Measurements from ENCODE around the gene ADORA2B. TPM values are rescaled to one million over a fixed set of nuclear protein-coding genes. Genes with fewer than 3 reads are reported as not detected.

ADORA2B gene
- total and polyA plus RNA-seq, 2 of the 8 experiments (the other 6 are each of a cell fraction or from before 2014, with no cell fraction given): 2.6 to 8.2 TPM

GRCh38 chr17:15965528-15965927 lies 20.6 kb downstream of the ADORA2B start:
- 0 out of 7 replicates have a peak, but pooled peaks cover 0 to 2% (median 0%) of the 10 kb centered on the region in 4 experiments for H3K27me3 ChIP-seq (replicated peaks in 1 of 4; ENCODE audit: control insufficient read depth in 3 of 4, extremely low read depth in 1 of 4, insufficient read depth in 3 of 4, low read length in 3 of 4)
- H4K5ac ChIP-seq (ENCODE audit: insufficient read length, low read depth, low read length): no peak overlapping the region
- H3K4ac ChIP-seq (replicated peaks; ENCODE audit: insufficient read length, low read depth, low read length): peak overlapping the region; percentile 89
- H2BK120ac ChIP-seq (replicated peaks; ENCODE audit: low read depth, low read length): peak overlapping the region; percentile 89
- ChIA-PET POLR2A (ENCODE audit: partially characterized antibody) (interaction anchor here (0.7 to 3.5 kb wide), 13 partner anchors 8 to 1427 kb away, joined by 3 to 25 read pairs (median 5); partner anchors contain the start of genes ADORA2B, PIGL, TTC19 and ZSWIM7), CTCF (ENCODE audit: partially characterized antibody) (interaction anchor here (1.0 to 3.9 kb wide), 5 partner anchors 10 to 33 kb away, joined by 4 to 24 read pairs (median 5); partner anchors contain the start of genes ADORA2B, TTC19 and ZSWIM7)
- H2BK5ac ChIP-seq (ENCODE audit: low read depth, low read length): peak overlapping the region; percentile 92; the same call in 1 of the 2 replicates
- peak overlapping the region in 1 of 4 experiments; percentile 4; a peak in 1 of 7 replicates for H3K9ac ChIP-seq (replicated peaks in 1 of 4; ENCODE audit: extremely low read depth in 1 of 4, low read depth in 3 of 4, low read length in 3 of 4)
- no peak overlapping the region for H2AFZ ChIP-seq (ENCODE audit: low read length)
- H3K4me2 ChIP-seq (ENCODE audit: insufficient read depth in 1 of 2, low read depth in 2 of 2, low read length in 2 of 2): peak overlapping the region; percentile 72 to 80; a peak in 2 of 4 replicates
- peak overlapping the region; percentile 89 for H2AK5ac ChIP-seq (ENCODE audit: low read depth, low read length)
- H3K9me3 ChIP-seq (ENCODE audit: insufficient read depth in 2 of 2, low read depth in 1 of 2, low read length in 1 of 2): no peaks in the 10 kb centered on the region
- DNase-seq (ENCODE audit: low read depth in 1 of 2, low spot score in 2 of 2) (no peak), FAIRE-seq (no peak)
- 51% methylated on average over 6 of the region's 6 CpGs; no CpG with 5 or more reads in 1 of the 2 experiments for WGBS, 2 experiments (ENCODE audit: extremely low coverage in 1 of 2, insufficient coverage in 1 of 2, insufficient read length in 1 of 2, insufficient replicate concordance in 2 of 2, low coverage in 1 of 2, low lambda C conversion rate in 2 of 2, missing lambda C conversion rate in 1 of 2)
- H3K4me3 ChIP-seq (ENCODE audit: extremely low read depth in 1 of 4, insufficient read depth in 2 of 4, low read depth in 3 of 4, low read length in 4 of 4): peak overlapping the region in 1 of 4 experiments; percentile 51; a peak in 2 of 8 replicates
- H2BK15ac ChIP-seq (ENCODE audit: low read length): peak overlapping the region; percentile 51; the same call in 1 of the 2 replicates
- H2BK20ac ChIP-seq (ENCODE audit: low read length): peak overlapping the region; percentile 98; the same call in 1 of the 2 replicates
- no peaks in the 10 kb centered on the region for H3K79me2 ChIP-seq (ENCODE audit: control insufficient read depth in 1 of 2, insufficient read depth in 2 of 2, low read length in 2 of 2)
- no peaks in the 10 kb centered on the region for H4K20me1 ChIP-seq (replicated peaks in 1 of 2; ENCODE audit: control insufficient read depth in 1 of 2, insufficient read depth in 2 of 2, low read length in 2 of 2)
- peaks cover 5% of the 10 kb centered on the region for H3K23me2 ChIP-seq (ENCODE audit: low read depth, low read length)
- H3K18ac ChIP-seq (ENCODE audit: extremely low read depth, low read length): peak overlapping the region; percentile 64; the same call in 1 of the 2 replicates
- H2BK12ac ChIP-seq (ENCODE audit: low read depth, low read length): peak overlapping the region; percentile 97
- H3K56ac ChIP-seq (replicated peaks; ENCODE audit: insufficient read length, low read depth, low read length): peak overlapping the region; percentile 5
- peak overlapping the region; percentile 45 for H4K91ac ChIP-seq (replicated peaks; ENCODE audit: insufficient read length, low read length)
- no peak overlapping the region for H3K14ac ChIP-seq (ENCODE audit: insufficient read length)
- H3K36me3 ChIP-seq (ENCODE audit: control insufficient read depth in 2 of 4, insufficient read depth in 4 of 4, low read length in 3 of 4): no peaks in the 10 kb centered on the region
- H4K8ac ChIP-seq (ENCODE audit: extremely low read depth, insufficient read depth, low read length): no peak overlapping the region
- peak overlapping the region; percentile 27; the same call in 1 of the 2 replicates for H3K27ac ChIP-seq (ENCODE audit: low read depth, low read length)
- peaks cover 12 to 29% (median 19%) of the 10 kb centered on the region in 4 experiments for H3K4me1 ChIP-seq (replicated peaks in 1 of 4; ENCODE audit: control insufficient read depth in 3 of 4, insufficient read depth in 4 of 4, low read length in 3 of 4)
- H3K79me1 ChIP-seq (ENCODE audit: low read depth, low read length): 0 out of 2 replicates have a peak, but pooled peaks cover 3% of the 10 kb centered on the region
- H3K23ac ChIP-seq (ENCODE audit: insufficient read length): no peak overlapping the region
- no peak for TF ChIP-seq ASH2L (IDR thresholded peaks at IDR 0.05; ENCODE audit: low read length)
- TF ChIP-seq, protein P1, sequence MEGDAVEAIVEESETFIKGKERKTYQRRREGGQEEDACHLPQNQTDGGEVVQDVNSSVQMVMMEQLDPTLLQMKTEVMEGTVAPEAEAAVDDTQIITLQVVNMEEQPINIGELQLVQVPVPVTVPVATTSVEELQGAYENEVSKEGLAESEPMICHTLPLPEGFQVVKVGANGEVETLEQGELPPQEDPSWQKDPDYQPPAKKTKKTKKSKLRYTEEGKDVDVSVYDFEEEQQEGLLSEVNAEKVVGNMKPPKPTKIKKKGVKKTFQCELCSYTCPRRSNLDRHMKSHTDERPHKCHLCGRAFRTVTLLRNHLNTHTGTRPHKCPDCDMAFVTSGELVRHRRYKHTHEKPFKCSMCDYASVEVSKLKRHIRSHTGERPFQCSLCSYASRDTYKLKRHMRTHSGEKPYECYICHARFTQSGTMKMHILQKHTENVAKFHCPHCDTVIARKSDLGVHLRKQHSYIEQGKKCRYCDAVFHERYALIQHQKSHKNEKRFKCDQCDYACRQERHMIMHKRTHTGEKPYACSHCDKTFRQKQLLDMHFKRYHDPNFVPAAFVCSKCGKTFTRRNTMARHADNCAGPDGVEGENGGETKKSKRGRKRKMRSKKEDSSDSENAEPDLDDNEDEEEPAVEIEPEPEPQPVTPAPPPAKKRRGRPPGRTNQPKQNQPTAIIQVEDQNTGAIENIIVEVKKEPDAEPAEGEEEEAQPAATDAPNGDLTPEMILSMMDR (IDR thresholded peaks at IDR 0.05; ENCODE audit: control extremely low read depth in 1 of 3, insufficient read depth in 1 of 3, low read depth in 1 of 3, low read length in 3 of 3): 0 out of 4 replicates have a peak, but pooled peaks of 1 of the 3 experiments have one; percentile 13
- no peak for TF ChIP-seq SRF (IDR thresholded peaks at IDR 0.05; ENCODE audit: low read depth, low read length)
- no peak for TF ChIP-seq HDAC6 (IDR thresholded peaks at IDR 0.05; ENCODE audit: low read depth, low read length)
- TF ChIP-seq EZH2 (IDR thresholded peaks at IDR 0.05; ENCODE audit: low read depth, low read length, severe bottlenecking): no peak
- no peak for TF ChIP-seq RXRA (IDR thresholded peaks at IDR 0.05; ENCODE audit: insufficient read depth, low read depth, low read length)
- TF ChIP-seq SP1 (IDR thresholded peaks at IDR 0.05; ENCODE audit: low read depth, low read length): no peak
- no peak for TF ChIP-seq GABPA (IDR thresholded peaks at IDR 0.05; ENCODE audit: borderline replicate concordance, insufficient read depth, low read length)
- no peak for TF ChIP-seq BRCA1 (IDR thresholded peaks at IDR 0.05; ENCODE audit: low read depth, low read length)
- TF ChIP-seq TAF1 (IDR thresholded peaks at IDR 0.05; ENCODE audit: low read depth, low read length): 0 out of 2 replicates have a peak, but pooled peaks have one; percentile 33
